SKM-1 treated with dmso at 0.1 percent for 144 hours (cell line): ENCODE results near the gene CSDE1.

ENCODE experiments used
- DNase-seq: peaks from one replicate; lab custom pipeline; 2025; ENCODE audit not compliant: unreplicated experiment; lab: John Stamatoyannopoulos, UW

Gene CSDE1

GRCh38 chr1:114703242-114703641 lies 54.5 kb downstream of the CSDE1 start:
- DNase-seq, result no peak

GRCh38 chr1:114702737-114703136 lies 55.0 kb downstream of the CSDE1 start:
- no peak for DNase-seq

DNA sequence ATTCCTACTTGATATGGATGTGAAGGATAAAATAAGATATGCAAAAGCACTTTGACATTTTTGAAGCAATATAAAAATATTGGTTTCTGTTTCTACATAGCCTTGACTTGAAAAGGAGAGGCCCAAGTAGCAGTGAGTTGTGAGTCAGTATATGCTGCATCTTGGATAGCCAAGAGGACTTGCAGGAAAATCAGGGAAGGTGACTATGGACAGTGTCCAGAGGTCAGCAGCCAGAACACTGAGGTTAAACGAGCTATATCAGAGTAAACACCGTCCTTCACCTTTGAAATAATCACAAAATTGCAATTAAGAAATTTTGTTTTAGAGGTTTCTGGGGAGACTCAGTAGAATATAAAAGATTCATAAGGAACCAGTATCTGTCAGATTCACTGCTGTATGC lies 55.9 kb downstream of the CSDE1 start:
- no peak for DNase-seq

DNA sequence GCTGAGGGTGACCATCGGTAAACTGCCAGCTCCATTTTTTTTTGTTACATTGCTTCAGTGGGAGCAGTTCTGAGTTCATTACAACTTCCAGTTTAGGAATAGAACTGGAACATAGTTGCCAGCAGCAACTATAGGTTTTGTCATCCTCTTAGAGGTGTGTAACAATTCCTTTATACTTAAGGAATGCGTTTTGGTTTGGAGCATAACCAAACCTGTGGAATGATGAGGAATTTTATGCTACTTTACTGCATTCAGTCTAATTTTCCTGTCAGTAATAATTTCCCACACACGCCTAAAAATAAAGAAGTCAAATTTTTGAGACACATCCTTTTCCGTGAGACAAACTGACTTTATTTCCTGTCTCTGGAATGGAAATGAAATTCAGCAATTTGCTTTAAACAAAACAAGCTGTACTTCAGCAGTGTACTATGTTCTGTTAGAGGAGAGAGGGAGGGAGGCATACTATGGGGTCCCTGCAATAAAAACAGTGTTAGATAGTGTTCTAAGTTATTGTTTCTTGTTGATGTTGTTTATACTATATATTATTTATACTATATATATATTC lies 57.7 kb downstream of the CSDE1 start:
- DNase-seq, result no peak

DNA sequence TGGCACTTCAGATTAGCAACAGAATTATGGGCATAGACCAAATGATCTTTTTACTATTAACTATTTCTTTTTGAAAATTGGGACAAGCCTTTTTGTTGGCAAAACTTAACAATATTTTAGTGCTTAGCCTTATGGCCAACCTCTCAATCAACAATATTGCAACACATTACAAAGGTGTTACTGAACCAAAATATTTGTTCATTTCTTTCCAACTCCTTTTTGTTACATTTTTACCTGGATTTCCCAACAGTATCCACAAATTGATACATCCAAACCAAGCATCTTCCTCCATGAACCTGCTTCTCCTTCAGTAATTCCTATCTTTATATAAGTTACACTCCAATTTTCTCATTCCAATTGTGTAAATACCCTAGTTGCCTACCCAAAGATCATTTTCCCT lies 61.0 kb downstream of the CSDE1 start:
- no peak for DNase-seq

- no peak for DNase-seq
Measured at GRCh38 chr1:114695430-114696058, 62.2 kb downstream of the CSDE1 start, which contains the start of gene AMPD1. Gene AMPD1 (minus strand): TSS chr1:114695546. CDS start chr1:114695471, 75 bp downstream.

DNA sequence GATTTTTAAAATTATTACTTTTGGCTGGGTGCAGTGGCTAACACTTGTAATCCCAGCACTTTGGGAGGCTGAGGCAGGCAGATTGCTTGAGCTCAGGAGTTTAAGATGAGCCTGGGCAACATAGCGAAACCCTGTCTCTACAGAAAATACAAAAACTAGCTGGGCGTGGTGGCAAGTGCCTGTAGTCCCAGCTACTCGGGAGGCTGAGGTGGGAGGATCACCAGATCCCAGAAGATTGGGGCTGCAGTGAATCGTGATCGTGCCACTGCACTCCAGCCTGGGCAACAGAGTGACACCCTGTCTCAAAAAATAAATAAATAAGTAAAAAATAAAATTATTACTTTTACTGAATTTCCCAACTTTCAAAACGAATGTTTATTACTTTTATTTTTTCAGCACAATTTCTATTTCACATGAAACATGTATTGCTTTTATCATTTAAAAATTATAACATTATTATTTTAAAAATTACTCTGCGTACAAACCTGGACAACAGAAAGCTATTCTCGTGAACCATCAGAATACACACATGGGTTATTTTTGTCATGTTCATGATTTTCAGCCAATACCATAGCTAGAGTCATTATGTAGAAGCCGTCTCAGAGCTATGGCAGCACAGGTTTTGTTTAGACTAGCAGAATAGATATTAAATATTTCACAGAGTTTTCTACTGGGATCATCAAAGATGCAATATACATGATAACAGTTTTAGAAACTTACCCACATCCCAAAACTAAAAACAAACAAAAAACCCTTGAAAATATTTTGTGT lies 63.1 kb downstream of the CSDE1 start:
- DNase-seq, result no peak

DNA sequence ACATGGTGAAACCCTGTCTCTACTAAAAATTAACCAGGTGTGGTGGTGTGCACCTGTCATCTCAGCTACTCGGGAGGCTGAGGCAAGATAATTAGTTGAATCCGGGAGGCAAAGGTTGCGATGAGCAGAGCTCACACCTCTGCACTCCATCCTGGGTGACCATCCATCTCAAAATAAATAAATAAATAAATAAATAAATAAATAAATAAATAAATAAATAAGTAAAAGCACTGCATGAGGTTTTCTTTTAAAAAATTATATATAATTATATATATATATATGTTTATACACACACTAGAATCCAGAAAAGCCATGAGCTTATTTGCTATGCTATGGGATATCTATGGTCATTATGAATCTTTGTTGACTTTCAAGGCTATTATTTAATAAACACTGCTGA lies 64.8 kb downstream of the CSDE1 start:
- DNase-seq, result no peak

DNA sequence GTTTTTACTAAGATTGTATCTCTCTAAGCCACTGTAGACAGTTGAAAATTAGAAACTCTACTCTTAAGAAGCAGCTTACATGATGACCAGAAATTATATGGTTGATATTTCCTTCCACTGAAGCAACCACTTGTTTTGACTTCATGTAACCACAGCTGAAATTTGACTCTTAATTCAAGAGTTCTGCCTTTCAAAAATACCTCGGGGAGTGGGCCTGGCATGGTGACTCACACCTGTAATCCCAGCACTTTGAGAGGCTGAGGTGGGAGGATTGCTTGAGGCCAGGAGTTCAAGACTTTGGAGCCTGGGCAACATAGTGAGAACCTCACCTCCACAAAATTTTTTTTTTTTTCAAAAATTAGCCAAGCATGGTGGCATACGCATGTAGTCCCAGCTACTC lies 66.7 kb downstream of the CSDE1 start:
- DNase-seq, result no peak

DNA sequence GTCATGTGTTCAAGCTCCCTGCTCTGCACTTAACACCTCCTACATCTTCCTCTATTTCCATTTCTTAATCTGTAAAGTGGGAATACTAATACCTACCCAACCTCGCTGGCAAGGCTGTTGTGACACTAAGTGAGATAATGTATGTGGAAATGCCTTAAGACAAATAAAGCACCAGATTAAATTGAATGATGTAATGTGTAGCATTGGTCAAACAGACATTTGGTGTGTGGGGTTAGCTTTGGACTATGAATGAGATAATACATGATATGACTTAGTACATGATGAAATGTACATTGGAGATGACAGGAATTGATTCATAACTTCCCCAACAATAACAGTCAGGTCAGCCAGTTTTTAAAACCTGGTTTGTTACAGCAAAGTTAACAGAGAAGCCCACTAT lies 67.6 kb downstream of the CSDE1 start:
- DNase-seq, result no peak

DNA sequence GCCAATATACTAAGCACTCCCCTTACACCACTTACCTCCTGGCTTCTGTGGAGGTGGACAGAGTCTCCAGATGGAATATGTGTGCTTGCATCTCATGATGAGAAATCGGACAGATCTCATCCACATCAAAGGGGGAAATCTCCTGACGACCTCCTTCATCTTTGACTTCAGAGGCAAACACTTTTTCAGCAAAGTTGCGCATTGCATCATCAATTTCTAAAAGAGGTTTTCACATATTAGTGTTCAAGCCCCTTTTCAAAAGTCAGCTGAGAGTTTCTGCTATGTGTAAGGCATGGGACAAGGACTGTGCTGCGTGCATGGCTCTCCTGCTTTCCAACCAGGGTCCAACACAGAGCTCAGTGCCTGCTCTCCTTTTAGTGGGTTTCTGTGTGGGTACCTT lies 69.3 kb downstream of the CSDE1 start:
- DNase-seq, result no peak

GRCh38 chr1:114685851-114686250 lies 71.9 kb downstream of the CSDE1 start:
- no peak for DNase-seq

DNA sequence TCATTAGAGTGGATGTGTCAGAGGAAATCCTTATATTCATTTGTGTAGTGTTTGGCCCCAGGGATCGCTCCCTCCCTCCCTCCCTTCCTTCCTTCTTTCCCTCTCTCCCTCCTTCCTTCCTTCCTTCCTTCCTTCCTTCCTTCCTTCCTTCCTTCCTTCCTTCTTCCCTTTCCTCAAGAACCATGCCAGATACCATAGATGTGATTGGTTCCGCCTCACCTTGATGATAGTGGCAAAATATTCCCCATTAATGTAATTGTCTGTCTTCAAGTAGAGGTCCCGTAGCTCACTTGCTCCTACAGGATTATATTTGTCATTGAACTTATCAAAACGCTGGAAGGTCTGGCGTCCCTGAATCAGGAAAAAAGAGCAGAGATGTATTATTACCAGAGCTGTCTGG lies 80.1 kb downstream of the CSDE1 start:
- DNase-seq, result no peak

DNA sequence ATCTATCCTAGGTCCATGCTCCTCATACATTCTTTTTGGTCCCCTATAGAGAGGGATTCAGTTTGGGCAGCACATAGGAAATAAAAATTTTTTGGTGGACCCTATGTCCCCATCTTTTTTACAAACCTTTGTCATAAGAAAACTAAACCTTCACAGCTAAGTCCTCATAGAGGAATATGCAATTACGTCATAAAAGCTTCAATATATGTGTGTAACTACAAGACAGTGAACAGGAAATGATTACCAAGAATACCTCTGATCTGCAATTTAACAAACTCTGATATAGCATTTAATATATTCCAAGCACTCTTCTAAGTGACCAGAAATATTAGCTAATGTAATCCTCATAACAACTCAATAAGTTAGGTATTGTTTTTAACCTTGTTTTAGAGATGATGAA lies 81.7 kb downstream of the CSDE1 start:
- DNase-seq, result no peak

- no peak for DNase-seq
Measured at GRCh38 chr1:114671939-114672275, 85.9 kb downstream of the CSDE1 start.

DNA sequence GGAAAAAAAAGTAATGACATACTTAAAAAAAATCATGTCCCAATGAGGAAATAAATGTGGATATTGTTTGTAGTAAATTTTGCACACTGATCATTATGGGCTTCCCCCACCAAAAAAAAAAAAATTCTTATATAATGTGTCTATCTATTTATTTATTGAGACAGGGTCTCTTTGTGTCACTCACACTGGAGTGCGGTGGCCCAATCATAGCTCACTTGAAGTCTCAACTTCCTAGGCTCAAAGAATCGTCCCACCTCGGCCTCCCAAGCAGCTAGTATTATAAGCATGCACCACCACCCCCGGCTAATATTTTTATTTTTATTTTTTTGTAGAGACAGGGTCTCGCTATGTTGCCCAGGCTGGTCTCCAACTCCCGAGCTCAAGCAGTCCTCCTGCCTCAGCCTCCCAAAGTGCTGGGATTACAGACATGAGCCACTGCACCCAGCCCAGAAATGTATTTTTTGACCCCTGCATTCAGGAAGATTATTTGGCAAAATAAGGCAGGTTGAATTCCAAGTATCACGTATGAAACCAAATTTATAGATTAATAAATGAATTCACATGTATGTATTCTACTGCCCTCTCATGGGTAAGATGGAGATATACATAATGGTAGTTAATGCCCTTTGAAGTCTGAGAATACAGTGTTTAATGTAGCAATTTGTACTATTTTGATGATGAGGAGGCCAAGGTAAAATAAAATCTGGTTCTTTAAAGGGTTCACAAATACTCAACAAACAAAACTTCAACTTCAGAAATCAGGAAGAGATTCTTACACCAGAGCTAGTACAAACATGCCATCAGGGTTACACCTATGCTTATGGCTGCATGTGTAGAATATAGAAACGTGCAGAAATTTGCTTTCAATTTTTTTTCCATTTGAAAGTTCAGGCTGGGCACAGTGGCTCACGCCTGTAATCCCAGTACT lies 86.5 kb downstream of the CSDE1 start:
- DNase-seq, result peak; percentile 20

GRCh38 chr1:114670083-114671010 lies 87.4 kb downstream of the CSDE1 start:
- DNase-seq, result peak; percentile 79

DNA sequence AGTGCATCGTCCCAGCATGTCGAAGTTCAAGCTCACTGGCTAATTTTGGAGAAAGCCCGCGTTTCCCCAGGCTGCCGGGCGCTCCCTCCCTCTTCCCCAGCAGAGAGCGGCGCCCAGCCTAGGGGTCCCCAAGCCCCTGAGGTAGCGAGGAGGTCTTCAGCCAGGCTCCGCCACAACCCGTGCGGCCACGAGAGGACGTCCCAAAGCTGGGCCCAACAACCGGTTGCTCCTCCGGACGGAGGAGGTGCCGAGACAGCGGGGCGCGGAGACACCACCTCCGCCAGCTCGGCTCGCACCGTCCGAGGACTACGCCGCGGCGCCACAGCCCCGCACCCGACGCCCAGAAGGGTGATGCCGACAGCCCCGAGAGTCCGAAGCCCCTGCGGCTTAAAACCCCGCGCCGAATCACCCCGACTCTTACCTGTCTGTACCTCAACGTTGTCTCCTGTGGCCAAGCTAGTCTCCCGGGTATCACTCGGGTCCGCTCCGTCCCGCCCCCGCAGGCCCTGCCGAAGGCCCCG lies 88.2 kb downstream of the CSDE1 start, which contains the start of gene DENND2C:
Gene DENND2C (minus strand): TSS at position 488 of the 521 bp plus-strand sequence. CDS start 44,065 bp downstream, outside the sequence.
- peak; percentile 70 for DNase-seq

DNA sequence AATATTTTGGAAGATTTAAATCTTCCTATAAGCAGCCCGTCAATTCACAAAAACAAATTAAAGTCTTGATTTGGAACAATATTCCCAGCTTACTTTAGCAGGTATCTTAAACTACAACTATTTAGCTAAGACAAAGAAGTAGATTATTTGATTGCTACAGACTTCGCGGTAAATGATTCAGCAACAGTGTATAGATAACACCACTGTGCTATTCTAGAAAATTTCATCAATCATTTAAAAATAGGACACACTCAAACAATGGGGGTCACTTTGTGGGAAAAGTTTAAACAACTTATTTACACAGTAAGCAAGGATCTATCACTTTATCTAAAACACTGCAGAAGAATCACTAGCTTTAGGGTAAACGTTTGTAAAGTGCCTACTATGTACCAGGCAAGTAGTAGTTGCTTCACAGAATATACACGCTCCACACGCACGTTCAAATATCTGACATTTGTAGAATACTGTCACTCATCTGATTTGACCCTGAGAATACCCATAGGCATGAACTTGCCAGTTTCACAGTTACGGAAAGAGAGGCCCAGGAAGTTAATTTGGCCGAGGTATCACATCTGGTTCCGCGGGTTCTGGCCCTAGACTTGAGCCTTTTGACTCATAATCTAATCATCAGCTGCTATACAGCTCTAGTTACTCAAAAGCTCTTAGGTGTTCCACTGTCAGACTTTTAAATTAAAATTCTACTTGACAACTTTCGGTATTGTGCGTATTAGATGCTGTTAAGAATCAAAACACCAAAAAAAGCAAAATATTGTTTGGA lies 88.8 kb downstream of the CSDE1 start:
- no peak for DNase-seq
